ENCODE results near the gene ATP5PD. TPM values are rescaled to one million over a fixed set of nuclear protein-coding genes. Genes with fewer than 3 reads are reported as not detected.

The ATP5PD gene
- total RNA-seq, 6 donors from 2014 or later, result 126 to 198 (median 186) TPM

DNA sequence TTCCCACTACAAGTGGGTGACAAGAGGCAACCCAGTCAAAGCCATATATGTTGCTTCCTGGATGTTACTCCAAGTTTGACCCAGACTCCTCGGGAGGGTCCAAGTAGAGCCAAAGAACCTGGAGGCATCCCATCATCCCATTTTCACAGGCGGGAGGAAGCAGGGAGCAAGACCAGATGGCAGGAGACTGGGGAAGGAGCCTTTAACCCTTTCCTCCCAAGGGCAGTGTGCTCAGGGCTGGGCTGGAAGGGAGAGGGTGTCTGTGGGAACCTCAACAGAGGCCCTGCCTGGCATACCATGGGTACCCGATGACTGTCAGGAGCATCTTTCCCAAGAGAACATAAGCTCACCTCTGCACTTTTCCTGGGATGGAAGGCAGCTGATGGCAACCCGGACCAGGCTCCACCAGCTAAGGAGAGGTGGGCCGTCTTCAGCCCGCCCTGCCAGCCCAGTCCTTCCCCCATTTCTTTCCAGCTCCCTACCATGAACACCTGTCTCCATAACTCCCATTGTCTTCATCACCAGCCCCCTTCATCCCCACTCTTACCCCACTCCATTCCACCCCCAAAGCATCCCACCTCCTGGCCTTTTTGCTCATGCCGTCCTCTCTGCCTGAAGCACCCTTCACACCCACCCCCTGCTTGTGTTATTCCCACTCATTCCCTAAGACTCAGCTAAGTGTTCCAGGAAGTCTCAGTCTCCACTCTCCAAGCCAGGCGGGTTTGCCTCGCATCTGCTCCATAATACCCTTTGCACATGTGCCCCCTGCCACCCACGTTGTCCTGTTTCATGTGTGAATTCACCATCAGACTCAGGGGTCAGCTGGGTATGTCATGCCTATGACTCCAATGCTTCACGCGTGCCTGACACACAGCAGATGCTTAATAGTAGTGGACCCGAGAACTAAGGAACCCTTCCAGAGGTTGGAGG, 35.1 kb upstream of the ATP5PD start:
- ATAC-seq (ENCODE audit: low FRiP score in 2 of 2) (no peak), DNase-seq (no peak)
- H3K4me3 ChIP-seq, result no peak overlapping the region
- H3K27me3 ChIP-seq, result no peaks in the 10 kb centered on the region
- no peaks in the 10 kb centered on the region for H3K36me3 ChIP-seq
- H3K27ac ChIP-seq, result no peak overlapping the region
- no peaks in the 10 kb centered on the region for H3K9me3 ChIP-seq
- no peak for TF ChIP-seq POLR2A (IDR thresholded peaks at IDR 0.05)
- H3K4me1 ChIP-seq, result peaks cover 38 to 57% (median 47%) of the 10 kb centered on the region in 4 donors
- 83 to 86% methylated on average over 13 of the region's 13 CpGs for WGBS, 2 donors

- Histone ChIP-seq H3K36me3 (no peaks in the 10 kb centered on the region), H3K4me3 (no peak overlapping the region), H3K4me1 (peaks cover 33 to 50% (median 40%) of the 10 kb centered on the region in 4 donors), H3K27ac (peak overlapping the region; percentile 84 to 90 (median 88)), H3K9me3 (no peaks in the 10 kb centered on the region), H3K27me3 (no peaks in the 10 kb centered on the region)
- DNase-seq (no peak), ATAC-seq (ENCODE audit: low FRiP score in 2 of 2) (peak in 1 of 2 donors; percentile 3)
- WGBS, 2 donors, result 83% methylated on average over 5 to 7 of the region's 8 CpGs
- TF ChIP-seq POLR2AphosphoS5 (IDR thresholded peaks at IDR 0.05) (no peak), EP300 (IDR thresholded peaks at IDR 0.05) (no peak), POLR2A (IDR thresholded peaks at IDR 0.05) (no peak)
- TF ChIP-seq, protein P1, sequence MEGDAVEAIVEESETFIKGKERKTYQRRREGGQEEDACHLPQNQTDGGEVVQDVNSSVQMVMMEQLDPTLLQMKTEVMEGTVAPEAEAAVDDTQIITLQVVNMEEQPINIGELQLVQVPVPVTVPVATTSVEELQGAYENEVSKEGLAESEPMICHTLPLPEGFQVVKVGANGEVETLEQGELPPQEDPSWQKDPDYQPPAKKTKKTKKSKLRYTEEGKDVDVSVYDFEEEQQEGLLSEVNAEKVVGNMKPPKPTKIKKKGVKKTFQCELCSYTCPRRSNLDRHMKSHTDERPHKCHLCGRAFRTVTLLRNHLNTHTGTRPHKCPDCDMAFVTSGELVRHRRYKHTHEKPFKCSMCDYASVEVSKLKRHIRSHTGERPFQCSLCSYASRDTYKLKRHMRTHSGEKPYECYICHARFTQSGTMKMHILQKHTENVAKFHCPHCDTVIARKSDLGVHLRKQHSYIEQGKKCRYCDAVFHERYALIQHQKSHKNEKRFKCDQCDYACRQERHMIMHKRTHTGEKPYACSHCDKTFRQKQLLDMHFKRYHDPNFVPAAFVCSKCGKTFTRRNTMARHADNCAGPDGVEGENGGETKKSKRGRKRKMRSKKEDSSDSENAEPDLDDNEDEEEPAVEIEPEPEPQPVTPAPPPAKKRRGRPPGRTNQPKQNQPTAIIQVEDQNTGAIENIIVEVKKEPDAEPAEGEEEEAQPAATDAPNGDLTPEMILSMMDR (IDR thresholded peaks at IDR 0.05), result no peak
Observed at GRCh38 chr17:75079023-75079373, 32.2 kb upstream of the ATP5PD start.

DNA sequence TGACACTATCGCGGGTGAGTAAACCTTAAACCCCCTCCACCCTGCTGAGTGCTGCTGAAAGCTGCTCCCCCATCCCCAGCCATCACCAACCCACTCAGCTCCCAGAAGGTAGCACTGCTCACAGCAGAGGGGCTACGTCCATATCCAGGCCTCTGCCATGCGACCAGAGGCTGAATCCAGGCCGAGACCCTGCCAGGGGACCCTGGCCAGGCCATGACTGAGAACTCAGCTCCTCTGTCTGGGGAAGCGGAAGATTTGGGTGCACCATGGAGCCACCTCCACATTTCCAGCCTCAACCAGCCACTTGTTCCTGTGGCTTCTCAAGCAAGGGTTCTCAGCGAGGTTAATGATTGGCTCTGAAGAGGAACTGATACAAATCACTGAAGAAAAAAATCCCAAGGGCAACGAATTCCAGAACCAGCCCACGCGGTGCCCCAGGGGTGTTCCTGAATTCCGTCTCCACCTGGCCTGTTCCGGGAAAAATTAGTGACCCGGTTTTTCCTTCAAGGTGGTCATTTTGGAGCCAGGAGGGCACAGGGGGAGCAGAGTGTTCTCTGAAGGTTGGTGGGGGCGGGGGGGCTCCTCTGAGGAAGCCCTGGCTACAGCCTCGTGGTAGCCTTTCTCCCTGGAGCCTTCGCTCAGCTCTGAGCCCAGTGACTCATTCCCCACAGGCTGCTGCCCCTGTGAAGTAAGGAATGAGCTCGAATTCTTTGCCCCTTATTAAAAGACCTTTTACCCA, 31.7 kb upstream of the ATP5PD start:
- no peaks in the 10 kb centered on the region for H3K9me3 ChIP-seq
- ATAC-seq (ENCODE audit: low FRiP score in 2 of 2) (peak; percentile 28 to 71), DNase-seq (peak in 1 of 2 donors; percentile 79)
- TF ChIP-seq, protein P1 (IDR thresholded peaks at IDR 0.05), result no peak
- peak in 1 of 4 donors; percentile 57 for TF ChIP-seq POLR2A (IDR thresholded peaks at IDR 0.05)
- TF ChIP-seq POLR2AphosphoS5 (IDR thresholded peaks at IDR 0.05), result peak in 1 of 2 donors; percentile 18
- peak in 2 of 4 donors; percentile 46 to 47 for TF ChIP-seq EP300 (IDR thresholded peaks at IDR 0.05)
- WGBS, 2 donors, result 56 to 63% methylated on average over 8 to 16 of the region's 17 CpGs
- peak overlapping the region; percentile 84 to 90 (median 88) for H3K27ac ChIP-seq
- H3K27me3 ChIP-seq, result no peaks in the 10 kb centered on the region
- H3K4me1 ChIP-seq, result peaks cover 33 to 46% (median 37%) of the 10 kb centered on the region in 4 donors
- H3K4me3 ChIP-seq, result peak overlapping the region in 2 of 4 donors; percentile 49 to 53
- H3K36me3 ChIP-seq, result no peaks in the 10 kb centered on the region

GRCh38 chr17:75077496-75078283, 30.9 kb upstream of the ATP5PD start:
- Histone ChIP-seq H3K9me3 (no peaks in the 10 kb centered on the region), H3K4me3 (peak overlapping the region; percentile 24 to 53 (median 37)), H3K4me1 (peaks cover 33 to 46% (median 37%) of the 10 kb centered on the region in 4 donors), H3K27me3 (no peaks in the 10 kb centered on the region), H3K36me3 (no peaks in the 10 kb centered on the region), H3K27ac (peak overlapping the region; percentile 84 to 90 (median 88))
- 0 to 11% methylated on average over 4 to 22 of the region's 53 CpGs for WGBS, 2 donors
- DNase-seq, result peak; percentile 88 to 93
- TF ChIP-seq POLR2A (IDR thresholded peaks at IDR 0.05) (peak in 1 of 4 donors; percentile 54), EP300 (IDR thresholded peaks at IDR 0.05) (no peak), POLR2AphosphoS5 (IDR thresholded peaks at IDR 0.05) (peak; percentile 23 to 40)
- TF ChIP-seq, protein P1 (IDR thresholded peaks at IDR 0.05), result peak; percentile 8 to 48 (median 30)
- peak; percentile 77 to 88 for ATAC-seq (ENCODE audit: low FRiP score in 2 of 2)
